KMS-11 (cell line): Measurements from ENCODE around the gene MCRIP2.

ENCODE experiments used
- H2AFZ ChIP-seq: fragments of 200-600 bp; sonication (generic); 2 replicates; pipeline ENCODE4 v1.6.1; 2016; ENCODE audit warnings: antibody characterized with exemption, mixed run types, low read depth
- H3K27ac ChIP-seq: fragments of 200-600 bp; sonication (generic); 2 replicates; pipeline ENCODE4 v1.6.1; 2016; ENCODE audit warnings: mild to moderate bottlenecking, mixed run types
- H3K27me3 ChIP-seq: fragments of 200-600 bp; sonication (generic); 2 replicates; pipeline ENCODE4 v1.6.1; 2017; ENCODE audit warnings: mild to moderate bottlenecking, low read depth, mixed run types, moderate library complexity; ENCODE audit not compliant: insufficient read depth
- H3K36me3 ChIP-seq: fragments of 200-600 bp; sonication (generic); 2 replicates; pipeline ENCODE4 v1.6.1; 2017; ENCODE audit warnings: mild to moderate bottlenecking, mixed run types; ENCODE audit not compliant: insufficient read depth
- H3K4me1 ChIP-seq: fragments of 200-600 bp; sonication (generic); 2 replicates; pipeline ENCODE4 v1.6.1; 2016; ENCODE audit warnings: mild to moderate bottlenecking, low read depth, mixed run types; ENCODE audit not compliant: poor library complexity, severe bottlenecking
- H3K4me2 ChIP-seq: fragments of 200-600 bp; sonication (generic); 2 replicates; pipeline ENCODE4 v1.7.0; 2016; ENCODE audit warnings: mild to moderate bottlenecking, mixed run types
- H3K4me3 ChIP-seq: fragments of 200-600 bp; sonication (generic); IDR thresholded peaks from 2 replicates; pipeline ENCODE4 v1.6.1; 2017; ENCODE audit warnings: low read depth, low read length, mixed read lengths; ENCODE audit not compliant: insufficient read depth
- H3K79me2 ChIP-seq: fragments of 200-600 bp; sonication (generic); 2 replicates; pipeline ENCODE4 v1.6.1; 2016; ENCODE audit warnings: low read depth, mixed run types; ENCODE audit not compliant: insufficient read depth
- H3K9ac ChIP-seq: fragments of 200-600 bp; sonication (generic); 2 replicates; pipeline ENCODE4 v1.6.1; 2016; ENCODE audit warnings: mild to moderate bottlenecking, mixed run types
- H4K20me1 ChIP-seq: fragments of 200-600 bp; sonication (generic); 2 replicates; pipeline ENCODE4 v1.6.1; 2016; ENCODE audit warnings: mild to moderate bottlenecking, mixed run types; ENCODE audit not compliant: insufficient read depth
- TF ChIP-seq, protein P1 (sequence below): fragments of 200-600 bp; sonication (generic); conservative IDR thresholded peaks from 2 replicates; pipeline ENCODE4 v1.6.1; 2017; ENCODE audit warnings: low read depth, mild to moderate bottlenecking, antibody characterized with exemption, low read length, moderate library complexity, mixed read lengths

The MCRIP2 gene

DNA sequence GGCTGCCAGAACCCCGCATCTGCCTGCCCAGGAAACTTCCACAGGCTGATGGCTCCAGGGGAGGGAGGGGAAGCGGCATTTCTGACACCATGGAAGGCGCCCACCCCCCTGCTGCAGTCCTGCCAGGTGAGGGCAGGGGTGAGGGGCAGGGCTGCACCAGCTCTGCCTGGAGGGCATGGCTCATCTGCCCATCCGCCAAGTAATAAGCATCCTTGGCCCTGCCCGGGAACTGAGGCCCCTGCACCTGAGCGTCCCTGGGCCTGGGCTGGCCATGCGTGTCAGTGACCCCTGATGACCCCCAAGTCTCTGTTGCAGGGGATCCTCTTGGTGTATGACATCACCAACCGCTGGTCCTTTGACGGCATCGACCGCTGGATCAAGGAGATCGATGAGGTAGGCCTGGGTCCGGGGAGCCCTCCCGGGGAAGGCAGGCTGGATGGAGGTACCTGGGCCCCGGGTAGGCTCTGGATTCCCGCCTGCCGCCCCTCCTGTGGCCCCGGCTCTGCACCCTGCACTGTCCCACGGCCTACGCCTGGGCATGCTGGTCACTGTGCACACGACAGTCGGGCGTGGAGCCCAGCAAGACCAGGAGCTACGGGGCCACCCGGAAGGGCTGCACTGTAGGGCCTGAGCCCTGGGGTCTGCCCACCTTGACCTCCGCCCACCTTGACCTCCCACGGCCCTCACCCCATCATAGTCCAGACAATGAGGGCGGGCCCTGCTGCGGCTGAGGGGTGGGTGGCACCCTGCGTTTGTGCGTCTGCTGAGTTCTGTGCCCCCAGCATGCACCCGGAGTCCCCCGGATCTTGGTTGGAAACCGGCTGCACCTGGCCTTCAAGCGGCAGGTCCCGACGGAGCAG is 16.3 kb upstream of the MCRIP2 start:
- Histone ChIP-seq H3K4me1 (no peaks in the 10 kb centered on the region), H3K27ac (no peak overlapping the region), H3K9ac (no peak overlapping the region), H3K4me2 (no peak overlapping the region), H3K27me3 (no peaks in the 10 kb centered on the region), H3K4me3 (no peak overlapping the region), H2AFZ (no peak overlapping the region), H4K20me1 (no peaks in the 10 kb centered on the region), H3K79me2 (no peaks in the 10 kb centered on the region), H3K36me3 (no peaks in the 10 kb centered on the region)
- TF ChIP-seq, protein P1, sequence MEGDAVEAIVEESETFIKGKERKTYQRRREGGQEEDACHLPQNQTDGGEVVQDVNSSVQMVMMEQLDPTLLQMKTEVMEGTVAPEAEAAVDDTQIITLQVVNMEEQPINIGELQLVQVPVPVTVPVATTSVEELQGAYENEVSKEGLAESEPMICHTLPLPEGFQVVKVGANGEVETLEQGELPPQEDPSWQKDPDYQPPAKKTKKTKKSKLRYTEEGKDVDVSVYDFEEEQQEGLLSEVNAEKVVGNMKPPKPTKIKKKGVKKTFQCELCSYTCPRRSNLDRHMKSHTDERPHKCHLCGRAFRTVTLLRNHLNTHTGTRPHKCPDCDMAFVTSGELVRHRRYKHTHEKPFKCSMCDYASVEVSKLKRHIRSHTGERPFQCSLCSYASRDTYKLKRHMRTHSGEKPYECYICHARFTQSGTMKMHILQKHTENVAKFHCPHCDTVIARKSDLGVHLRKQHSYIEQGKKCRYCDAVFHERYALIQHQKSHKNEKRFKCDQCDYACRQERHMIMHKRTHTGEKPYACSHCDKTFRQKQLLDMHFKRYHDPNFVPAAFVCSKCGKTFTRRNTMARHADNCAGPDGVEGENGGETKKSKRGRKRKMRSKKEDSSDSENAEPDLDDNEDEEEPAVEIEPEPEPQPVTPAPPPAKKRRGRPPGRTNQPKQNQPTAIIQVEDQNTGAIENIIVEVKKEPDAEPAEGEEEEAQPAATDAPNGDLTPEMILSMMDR = no peak

DNA sequence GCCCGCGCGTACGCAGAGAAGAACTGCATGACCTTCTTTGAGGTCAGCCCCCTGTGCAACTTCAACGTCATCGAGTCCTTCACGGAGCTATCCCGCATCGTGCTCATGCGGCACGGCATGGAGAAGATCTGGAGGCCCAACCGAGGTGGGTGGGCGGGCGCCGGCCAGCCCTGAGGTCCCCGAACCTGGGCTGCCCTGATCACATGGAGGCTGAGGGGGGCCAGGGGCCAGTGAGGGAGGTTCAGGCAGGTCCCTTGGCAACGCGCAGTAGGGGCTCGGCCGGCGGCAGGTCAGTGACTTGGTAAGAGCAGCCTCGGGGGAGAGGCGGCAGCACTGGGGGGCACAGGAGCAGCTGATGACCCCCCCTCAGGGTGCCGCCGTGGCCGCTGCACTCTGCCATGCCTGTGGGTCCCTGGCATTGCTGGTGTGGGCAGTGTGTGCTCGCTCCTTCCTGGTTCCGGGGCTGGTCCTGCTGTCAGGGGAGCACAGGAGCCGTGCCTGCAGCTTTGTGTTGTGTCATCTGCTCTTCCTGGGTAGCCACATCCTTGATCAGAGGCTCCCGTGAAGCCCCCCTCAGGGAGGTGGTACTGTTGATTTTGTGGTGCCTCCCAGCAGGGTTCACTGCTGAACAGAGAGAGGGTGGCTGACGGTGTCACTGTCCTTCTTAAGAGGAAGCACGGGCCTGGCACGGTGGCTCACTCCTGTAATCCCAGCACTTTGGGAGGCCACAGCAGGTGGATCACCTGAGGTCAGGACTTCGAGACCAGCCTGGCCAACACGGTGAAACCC is 15.5 kb upstream of the MCRIP2 start:
- H4K20me1 ChIP-seq = no peaks in the 10 kb centered on the region
- no peak overlapping the region for H3K9ac ChIP-seq
- no peak overlapping the region for H3K27ac ChIP-seq
- no peak overlapping the region for H3K4me2 ChIP-seq
- no peak overlapping the region for H3K4me3 ChIP-seq
- H3K27me3 ChIP-seq = no peaks in the 10 kb centered on the region
- H2AFZ ChIP-seq = no peak overlapping the region
- H3K4me1 ChIP-seq = no peaks in the 10 kb centered on the region
- TF ChIP-seq, protein P1 = no peak
- H3K79me2 ChIP-seq = no peaks in the 10 kb centered on the region
- H3K36me3 ChIP-seq = no peaks in the 10 kb centered on the region

DNA sequence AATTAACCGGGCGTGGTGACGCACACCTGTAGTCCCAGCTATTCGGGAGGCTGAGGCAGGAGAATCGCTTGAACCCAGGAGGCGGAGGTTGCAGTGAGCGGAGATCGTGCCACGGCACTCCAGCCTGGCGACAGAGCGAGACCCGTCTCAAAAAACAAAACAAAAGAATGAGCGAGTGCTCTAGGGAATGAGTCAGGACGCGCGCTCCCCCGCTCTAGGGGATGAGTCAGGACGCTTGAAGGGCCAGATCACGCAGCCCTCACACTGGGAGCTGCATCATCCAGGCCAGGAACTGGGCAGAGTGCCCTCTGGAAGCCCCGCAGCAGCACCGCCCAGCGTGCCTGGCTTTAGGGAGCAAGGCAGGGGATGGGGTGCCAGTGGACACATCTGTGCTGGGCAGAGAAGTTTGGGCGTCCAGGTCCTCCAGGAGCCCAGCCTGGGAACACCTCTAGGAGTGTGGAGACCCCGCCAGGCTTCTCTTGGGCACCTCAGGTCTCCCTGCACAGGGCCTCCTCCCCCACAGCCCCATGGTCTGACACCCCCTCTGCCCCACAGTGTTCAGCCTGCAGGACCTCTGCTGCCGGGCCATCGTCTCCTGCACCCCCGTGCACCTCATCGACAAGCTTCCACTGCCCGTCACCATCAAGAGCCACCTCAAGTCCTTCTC is 14.7 kb upstream of the MCRIP2 start:
- Histone ChIP-seq H3K36me3 (no peaks in the 10 kb centered on the region), H3K4me2 (no peak overlapping the region), H3K4me1 (no peaks in the 10 kb centered on the region), H3K27ac (no peak overlapping the region), H3K9ac (no peak overlapping the region), H3K27me3 (no peaks in the 10 kb centered on the region), H3K4me3 (no peak overlapping the region), H3K79me2 (no peaks in the 10 kb centered on the region), H2AFZ (no peak overlapping the region), H4K20me1 (no peaks in the 10 kb centered on the region)
- TF ChIP-seq, protein P1 = no peak

GRCh38 chr16:627454-628239 is 14.0 kb upstream of the MCRIP2 start:
- Histone ChIP-seq H3K9ac (no peak overlapping the region), H3K36me3 (no peaks in the 10 kb centered on the region), H3K4me2 (no peak overlapping the region), H3K4me1 (no peaks in the 10 kb centered on the region), H3K27ac (no peak overlapping the region), H4K20me1 (no peaks in the 10 kb centered on the region), H3K79me2 (no peaks in the 10 kb centered on the region), H3K27me3 (no peaks in the 10 kb centered on the region), H3K4me3 (no peak overlapping the region), H2AFZ (no peak overlapping the region)
- TF ChIP-seq, protein P1 = no peak
